RWPE2 (cell line): ENCODE data around the gene NAA60.

ENCODE experiments used
- ATAC-seq: fragments of 200-7000 bp; cut with Tn5 transposase; 3 replicates; pipeline ENCODE4 v1.9.1; 2021; ENCODE audit warnings: low read depth
- DNase-seq: peaks from one replicate; pipeline ENCODE4 v3.0.0-alpha.2; 2020; ENCODE audit warnings: low spot score
- H3K27ac ChIP-seq: fragments of 450-650 bp; 2 replicates; pipeline ENCODE4 v1.5.1; 2017; ENCODE audit warnings: mild to moderate bottlenecking; ENCODE audit not compliant: poor library complexity, severe bottlenecking
- H3K27me3 ChIP-seq: fragments of 250-450 bp; sonication (Bioruptor Pico); 2 replicates; pipeline ENCODE4 v1.5.1; 2021; ENCODE audit warnings: mild to moderate bottlenecking, moderate library complexity; ENCODE audit not compliant: insufficient read depth, poor library complexity, severe bottlenecking
- H3K36me3 ChIP-seq: fragments of 250-450 bp; sonication (Bioruptor Pico); 2 replicates; pipeline ENCODE4 v1.5.1; 2020; ENCODE audit warnings: low read depth, mild to moderate bottlenecking, moderate library complexity
- H3K4me1 ChIP-seq: fragments of 250-450 bp; sonication (Bioruptor Pico); 2 replicates; pipeline ENCODE4 v1.5.1; 2021; ENCODE audit warnings: mild to moderate bottlenecking, moderate library complexity; ENCODE audit not compliant: insufficient read depth, poor library complexity, severe bottlenecking
- H3K4me3 ChIP-seq: fragments of 250-450 bp; sonication (Bioruptor Pico); 2 replicates; pipeline ENCODE4 v1.5.1; 2021; ENCODE audit warnings: mild to moderate bottlenecking, moderate library complexity; ENCODE audit not compliant: severe bottlenecking
- H3K9me3 ChIP-seq: fragments of 250-450 bp; sonication (Bioruptor Pico); 2 replicates; pipeline ENCODE4 v1.5.1; 2021; ENCODE audit warnings: mild to moderate bottlenecking, moderate library complexity; ENCODE audit not compliant: severe bottlenecking
- CTCF ChIP-seq: fragments of 450-650 bp; IDR thresholded peaks from one replicate; pipeline ENCODE4 v1.5.1; 2017; ENCODE audit warnings: mild to moderate bottlenecking, moderate library complexity; ENCODE audit not compliant: poor library complexity, severe bottlenecking

The NAA60 gene

GRCh38 chr16:3536271-3536731 is 92.8 kb downstream of the NAA60 start:
- Histone ChIP-seq H3K9me3 (no peaks in the 10 kb centered on the region), H3K4me3 (no peak overlapping the region), H3K4me1 (no peaks in the 10 kb centered on the region), H3K27me3 (no peaks in the 10 kb centered on the region), H3K27ac (no peak overlapping the region), H3K36me3 (peaks cover 15% of the 10 kb centered on the region)
- DNase-seq (no peak), ATAC-seq (no peak)
- TF ChIP-seq CTCF: no peak
